HG03196 (cell line): ENCODE measurements around the gene BSPRY.
"Not testable (repeated sequence)": the region's sequence is repeated elsewhere in the genome, so short reads cannot be mapped to it uniquely, and the experiment has no call there.

Source experiments
- ATAC-seq: cut with Tn5 transposase; IDR thresholded peaks from one replicate; pipeline ENCODE4 v1.9.1; 2021; ENCODE audit not compliant: unreplicated experiment

BSPRY gene

GRCh38 chr9:113369855-113370140 is 20.5 kb downstream of the BSPRY start:
- ATAC-seq, result no peak

- ATAC-seq, result no peak
These were observed 21.5 kb downstream of the BSPRY start for GRCh38 chr9:113370806-113371325.

- ATAC-seq, result no peak
These were observed 22.7 kb downstream of the BSPRY start for GRCh38 chr9:113372059-113372458.

GRCh38 chr9:113373256-113373655 is 23.9 kb downstream of the BSPRY start:
- no peak for ATAC-seq

GRCh38 chr9:113373676-113374392 is 24.5 kb downstream of the BSPRY start:
- ATAC-seq, result no peak

GRCh38 chr9:113375057-113376023 is 26.0 kb downstream of the BSPRY start:
- ATAC-seq, result no peak

- peak; percentile 77 for ATAC-seq
These were observed 27.6 kb downstream of the BSPRY start, which contains the start of gene HDHD3 for GRCh38 chr9:113376634-113377567. Gene HDHD3 (minus strand): TSS chr9:113376986. CDS start chr9:113374354, 2,632 bp downstream.

- ATAC-seq, result not testable (repeated sequence)
These were observed 29.9 kb downstream of the BSPRY start for GRCh38 chr9:113379094-113379828.

- not testable (repeated sequence) for ATAC-seq
These were observed 30.5 kb downstream of the BSPRY start for GRCh38 chr9:113379829-113380210.

GRCh38 chr9:113380869-113381378 is 31.6 kb downstream of the BSPRY start:
- peak; percentile 50 for ATAC-seq

- ATAC-seq, result not testable (repeated sequence)
These were observed 32.1 kb downstream of the BSPRY start for GRCh38 chr9:113381441-113381840.

- ATAC-seq, result no peak
These were observed 32.6 kb downstream of the BSPRY start for GRCh38 chr9:113381909-113382411.

- no peak for ATAC-seq
These were observed 37.4 kb downstream of the BSPRY start for GRCh38 chr9:113386571-113387393.

- no peak for ATAC-seq
These were observed 38.4 kb downstream of the BSPRY start for GRCh38 chr9:113387560-113388230.

- no peak for ATAC-seq
These were observed 39.5 kb downstream of the BSPRY start for GRCh38 chr9:113388833-113389232.

- ATAC-seq, result no peak
These were observed 40.1 kb downstream of the BSPRY start for GRCh38 chr9:113389451-113389850.

GRCh38 chr9:113390192-113390960 is 41.0 kb downstream of the BSPRY start:
- no peak for ATAC-seq
